ENCODE data around the gene HNRNPLL. TPM values are rescaled to one million over a fixed set of nuclear protein-coding genes. Genes with fewer than 3 reads are reported as not detected.
"Not testable (repeated sequence)": the region's sequence is repeated elsewhere in the genome, so short reads cannot be mapped to it uniquely, and the experiment has no call there.

HNRNPLL gene
- total RNA-seq, 1 donor from 2014 or later = 55.9 TPM

DNA sequence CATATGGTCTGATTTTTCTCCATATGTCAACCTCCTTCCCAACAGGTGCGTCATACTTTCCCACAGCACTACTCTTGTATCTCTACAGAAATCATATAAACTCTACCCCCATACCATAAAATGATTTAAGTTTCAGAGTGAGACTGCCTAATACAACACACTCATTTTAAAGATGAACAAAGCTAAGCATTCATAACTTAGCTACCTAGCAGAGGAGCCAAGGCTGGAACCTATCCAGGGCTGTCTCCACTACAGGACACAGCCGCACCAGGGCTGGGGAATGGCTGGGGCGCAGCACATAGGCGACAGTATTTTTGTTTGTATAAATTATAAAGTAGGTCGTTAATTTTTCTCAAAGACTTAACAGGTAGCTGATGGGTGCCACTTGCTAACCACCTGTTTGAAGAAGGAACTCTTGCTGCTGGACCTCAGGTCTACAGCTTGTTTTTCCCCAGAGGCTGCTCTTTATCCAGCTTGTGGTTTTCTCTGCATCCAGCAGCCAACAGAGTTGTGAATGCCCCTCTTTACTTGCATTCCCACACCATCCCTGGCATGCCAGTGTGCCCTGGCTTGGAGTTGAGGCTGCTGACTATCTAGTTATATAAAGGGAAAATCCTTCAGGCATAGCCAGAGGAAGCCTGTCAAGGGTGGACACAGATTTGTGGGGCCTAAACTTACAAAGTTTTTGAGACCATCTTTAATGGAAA lies 62.0 kb downstream of the HNRNPLL start:
- Mint-ChIP-seq H3K27me3 (ENCODE audit: low read depth, unreplicated experiment) (no peaks in the 10 kb centered on the region), H3K9me3 (ENCODE audit: unreplicated experiment) (peaks cover 3% of the 10 kb centered on the region), H3K27ac (ENCODE audit: unreplicated experiment) (no peak overlapping the region), H3K4me3 (ENCODE audit: unreplicated experiment) (no peak overlapping the region), H3K36me3 (ENCODE audit: low read depth, unreplicated experiment) (no peaks in the 10 kb centered on the region), H3K4me1 (ENCODE audit: low read depth, unreplicated experiment) (peaks cover 18% of the 10 kb centered on the region)
- no peak for DNase-seq (ENCODE audit: low read depth)
- Histone ChIP-seq H3K27ac (ENCODE audit: low read depth, low read length) (no peak overlapping the region), H3K4me3 (ENCODE audit: insufficient read depth, low read depth, low read length) (no peak overlapping the region), H3K27me3 (ENCODE audit: insufficient read depth, low read length) (no peaks in the 10 kb centered on the region), H2AFZ (ENCODE audit: low read depth, low read length) (no peak overlapping the region), H3K79me2 (ENCODE audit: insufficient read depth, low read length) (no peaks in the 10 kb centered on the region), H3K4me2 (ENCODE audit: low read length) (no peak overlapping the region), H3K9ac (ENCODE audit: low read length) (no peak overlapping the region), H4K20me1 (ENCODE audit: insufficient read depth, low read length) (no peaks in the 10 kb centered on the region), H3K9me3 (ENCODE audit: insufficient read depth, low read depth, low read length) (no peaks in the 10 kb centered on the region), H3K4me1 (ENCODE audit: insufficient read depth, low read length) (peaks cover 11% of the 10 kb centered on the region), H3K36me3 (ENCODE audit: insufficient read depth, low read length) (no peaks in the 10 kb centered on the region)
- TF ChIP-seq EZH2 (IDR thresholded peaks at IDR 0.05; ENCODE audit: insufficient read depth, low read length) = no peak
- TF ChIP-seq, protein P1, sequence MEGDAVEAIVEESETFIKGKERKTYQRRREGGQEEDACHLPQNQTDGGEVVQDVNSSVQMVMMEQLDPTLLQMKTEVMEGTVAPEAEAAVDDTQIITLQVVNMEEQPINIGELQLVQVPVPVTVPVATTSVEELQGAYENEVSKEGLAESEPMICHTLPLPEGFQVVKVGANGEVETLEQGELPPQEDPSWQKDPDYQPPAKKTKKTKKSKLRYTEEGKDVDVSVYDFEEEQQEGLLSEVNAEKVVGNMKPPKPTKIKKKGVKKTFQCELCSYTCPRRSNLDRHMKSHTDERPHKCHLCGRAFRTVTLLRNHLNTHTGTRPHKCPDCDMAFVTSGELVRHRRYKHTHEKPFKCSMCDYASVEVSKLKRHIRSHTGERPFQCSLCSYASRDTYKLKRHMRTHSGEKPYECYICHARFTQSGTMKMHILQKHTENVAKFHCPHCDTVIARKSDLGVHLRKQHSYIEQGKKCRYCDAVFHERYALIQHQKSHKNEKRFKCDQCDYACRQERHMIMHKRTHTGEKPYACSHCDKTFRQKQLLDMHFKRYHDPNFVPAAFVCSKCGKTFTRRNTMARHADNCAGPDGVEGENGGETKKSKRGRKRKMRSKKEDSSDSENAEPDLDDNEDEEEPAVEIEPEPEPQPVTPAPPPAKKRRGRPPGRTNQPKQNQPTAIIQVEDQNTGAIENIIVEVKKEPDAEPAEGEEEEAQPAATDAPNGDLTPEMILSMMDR (IDR thresholded peaks at IDR 0.05; ENCODE audit: insufficient read depth, low read depth, low read length) = no peak
- no peak for FAIRE-seq

DNA sequence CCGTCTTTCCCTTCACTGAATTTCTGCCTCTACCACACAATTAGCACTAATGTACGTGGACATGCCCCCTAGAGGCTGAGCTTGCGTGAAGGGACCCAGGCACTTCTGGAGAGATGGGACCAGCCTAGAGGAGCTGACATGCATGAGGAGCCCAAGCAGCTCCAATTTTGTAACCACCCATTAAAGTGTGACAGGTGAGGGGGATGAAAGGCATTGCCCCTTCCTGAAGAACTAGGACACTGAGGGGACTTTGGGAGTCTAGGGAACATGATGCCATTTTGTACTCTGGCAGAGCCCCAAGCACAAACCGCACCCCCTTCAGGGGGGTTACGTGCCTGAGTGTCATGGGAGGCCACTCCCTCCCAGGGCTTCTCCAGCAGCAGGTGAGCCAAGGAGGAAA lies 63.6 kb downstream of the HNRNPLL start:
- Histone ChIP-seq H3K9ac (ENCODE audit: low read length) (no peak overlapping the region), H4K20me1 (ENCODE audit: insufficient read depth, low read length) (no peaks in the 10 kb centered on the region), H2AFZ (ENCODE audit: low read depth, low read length) (no peak overlapping the region), H3K27ac (ENCODE audit: low read depth, low read length) (no peak overlapping the region), H3K4me1 (ENCODE audit: insufficient read depth, low read length) (peaks cover 11% of the 10 kb centered on the region), H3K79me2 (ENCODE audit: insufficient read depth, low read length) (no peaks in the 10 kb centered on the region), H3K4me3 (ENCODE audit: insufficient read depth, low read depth, low read length) (no peak overlapping the region), H3K36me3 (ENCODE audit: insufficient read depth, low read length) (no peaks in the 10 kb centered on the region), H3K9me3 (ENCODE audit: insufficient read depth, low read depth, low read length) (no peaks in the 10 kb centered on the region), H3K4me2 (ENCODE audit: low read length) (no peak overlapping the region), H3K27me3 (ENCODE audit: insufficient read depth, low read length) (peaks cover 2% of the 10 kb centered on the region)
- Mint-ChIP-seq H3K36me3 (ENCODE audit: low read depth, unreplicated experiment) (no peaks in the 10 kb centered on the region), H3K4me3 (ENCODE audit: unreplicated experiment) (no peak overlapping the region), H3K27ac (ENCODE audit: unreplicated experiment) (no peak overlapping the region), H3K4me1 (ENCODE audit: low read depth, unreplicated experiment) (peaks cover 16% of the 10 kb centered on the region), H3K9me3 (ENCODE audit: unreplicated experiment) (peaks cover 1% of the 10 kb centered on the region), H3K27me3 (ENCODE audit: low read depth, unreplicated experiment) (peaks cover 5% of the 10 kb centered on the region)
- DNase-seq (ENCODE audit: low read depth) (no peak), FAIRE-seq (no peak)
- no peak for TF ChIP-seq EZH2 (IDR thresholded peaks at IDR 0.05; ENCODE audit: insufficient read depth, low read length)
- TF ChIP-seq, protein P1 (IDR thresholded peaks at IDR 0.05; ENCODE audit: insufficient read depth, low read depth, low read length) = no peak

DNA sequence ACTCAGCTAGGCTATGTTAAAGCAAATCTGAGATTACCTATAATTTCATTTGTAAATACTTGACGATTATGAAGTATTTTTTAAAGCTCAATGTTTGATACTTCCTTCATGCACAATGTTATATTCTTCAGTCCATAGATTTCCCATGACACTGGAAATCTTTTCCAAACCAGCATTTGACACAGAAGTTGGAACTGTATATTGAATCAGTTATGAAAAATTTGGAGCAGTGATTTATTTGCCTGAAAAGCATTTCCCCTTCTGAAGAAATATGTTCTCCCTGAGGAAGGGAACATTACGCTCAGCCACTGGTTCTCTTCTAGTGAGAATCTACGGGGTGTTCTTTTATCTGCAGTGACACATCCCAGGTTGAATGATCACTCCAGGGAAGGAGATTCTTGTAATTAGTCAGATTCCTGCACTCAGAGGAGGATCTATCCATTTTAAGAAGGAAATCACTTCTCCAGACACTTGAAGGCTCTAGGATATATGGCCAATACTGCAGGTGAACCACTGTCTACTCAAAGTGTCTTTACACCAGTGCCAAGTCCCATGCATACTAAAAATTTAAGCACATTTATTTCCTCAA lies 64.7 kb downstream of the HNRNPLL start:
- Histone ChIP-seq H3K4me2 (ENCODE audit: low read length) (no peak overlapping the region), H2AFZ (ENCODE audit: low read depth, low read length) (no peak overlapping the region), H3K9ac (ENCODE audit: low read length) (no peak overlapping the region), H3K4me1 (ENCODE audit: insufficient read depth, low read length) (peaks cover 10% of the 10 kb centered on the region), H3K4me3 (ENCODE audit: insufficient read depth, low read depth, low read length) (no peak overlapping the region), H3K79me2 (ENCODE audit: insufficient read depth, low read length) (no peaks in the 10 kb centered on the region), H3K27me3 (ENCODE audit: insufficient read depth, low read length) (peaks cover 2% of the 10 kb centered on the region), H3K36me3 (ENCODE audit: insufficient read depth, low read length) (no peaks in the 10 kb centered on the region), H3K9me3 (ENCODE audit: insufficient read depth, low read depth, low read length) (no peaks in the 10 kb centered on the region), H4K20me1 (ENCODE audit: insufficient read depth, low read length) (no peaks in the 10 kb centered on the region), H3K27ac (ENCODE audit: low read depth, low read length) (no peak overlapping the region)
- TF ChIP-seq, protein P1 (IDR thresholded peaks at IDR 0.05; ENCODE audit: insufficient read depth, low read depth, low read length) = no peak
- TF ChIP-seq EZH2 (IDR thresholded peaks at IDR 0.05; ENCODE audit: insufficient read depth, low read length) = no peak
- H3K9me3 Mint-ChIP-seq (ENCODE audit: unreplicated experiment) = peaks cover 1% of the 10 kb centered on the region
- H3K4me1 Mint-ChIP-seq (ENCODE audit: low read depth, unreplicated experiment) = peaks cover 18% of the 10 kb centered on the region
- FAIRE-seq = no peak
- H3K36me3 Mint-ChIP-seq (ENCODE audit: low read depth, unreplicated experiment) = no peaks in the 10 kb centered on the region
- DNase-seq (ENCODE audit: low read depth) = no peak
- H3K4me3 Mint-ChIP-seq (ENCODE audit: unreplicated experiment) = no peak overlapping the region
- no peak overlapping the region for H3K27ac Mint-ChIP-seq (ENCODE audit: unreplicated experiment)
- H3K27me3 Mint-ChIP-seq (ENCODE audit: low read depth, unreplicated experiment) = peaks cover 5% of the 10 kb centered on the region

DNA sequence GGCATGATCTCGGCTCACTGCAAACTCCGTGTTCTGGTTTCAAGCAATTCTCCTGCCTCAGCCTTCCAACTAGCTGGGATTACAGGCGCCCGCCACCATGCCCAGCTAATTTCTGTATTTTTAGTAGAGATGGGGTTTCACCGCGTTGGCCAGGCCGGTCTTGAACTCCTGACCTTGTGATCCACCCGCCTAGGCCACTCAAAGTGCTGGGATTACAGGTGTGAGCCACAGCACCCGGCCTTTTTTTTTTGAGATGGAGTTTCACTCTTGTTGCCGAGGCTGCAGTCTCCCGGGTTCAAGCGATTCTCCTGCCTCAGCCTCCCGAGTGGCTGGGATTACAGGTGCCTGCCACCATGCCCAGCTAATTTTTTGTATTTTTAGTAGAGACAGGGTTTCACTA lies 65.4 kb downstream of the HNRNPLL start:
- not testable (repeated sequence) for H3K27ac Mint-ChIP-seq (ENCODE audit: unreplicated experiment); H3K27me3 ChIP-seq (ENCODE audit: insufficient read depth, low read length); H4K20me1 ChIP-seq (ENCODE audit: insufficient read depth, low read length); H3K79me2 ChIP-seq (ENCODE audit: insufficient read depth, low read length); H3K4me3 Mint-ChIP-seq (ENCODE audit: unreplicated experiment); H3K9me3 ChIP-seq (ENCODE audit: insufficient read depth, low read depth, low read length); DNase-seq (ENCODE audit: low read depth); H3K4me2 ChIP-seq (ENCODE audit: low read length); H3K4me1 ChIP-seq (ENCODE audit: insufficient read depth, low read length); H3K36me3 ChIP-seq (ENCODE audit: insufficient read depth, low read length); H3K9me3 Mint-ChIP-seq (ENCODE audit: unreplicated experiment); H3K36me3 Mint-ChIP-seq (ENCODE audit: low read depth, unreplicated experiment); H3K9ac ChIP-seq (ENCODE audit: low read length); H3K27me3 Mint-ChIP-seq (ENCODE audit: low read depth, unreplicated experiment); H3K4me3 ChIP-seq (ENCODE audit: insufficient read depth, low read depth, low read length); FAIRE-seq; H3K27ac ChIP-seq (ENCODE audit: low read depth, low read length); H2AFZ ChIP-seq (ENCODE audit: low read depth, low read length)
- H3K4me1 Mint-ChIP-seq (ENCODE audit: low read depth, unreplicated experiment) = peaks cover 10% of the 10 kb centered on the region

Data from astrocyte (in vitro differentiated cells and primary cell).